ENCODE data around the gene SPTBN1.
A peak's percentile ranks its signal among the peaks of the same experiment; 100 is the strongest.

SPTBN1 gene

GRCh38 chr2:54430649-54431048 lies 25.5 kb upstream of the SPTBN1 start:
- no peak for DNase-seq (ENCODE audit: low read depth, low spot score)
- H3K4me3 ChIP-seq (ENCODE audit: low read length) = no peak overlapping the region

GRCh38 chr2:54432251-54433015 lies 23.7 kb upstream of the SPTBN1 start:
- no peak for DNase-seq (ENCODE audit: low read depth, low spot score)
- H3K4me3 ChIP-seq (ENCODE audit: low read length) = no peak overlapping the region

GRCh38 chr2:54434229-54434628 lies 21.9 kb upstream of the SPTBN1 start:
- DNase-seq (ENCODE audit: low read depth, low spot score) = no peak
- H3K4me3 ChIP-seq (ENCODE audit: low read length) = no peak overlapping the region

- no peak overlapping the region for H3K4me3 ChIP-seq (ENCODE audit: low read length)
- no peak for DNase-seq (ENCODE audit: low read depth, low spot score)
These were observed 21.4 kb upstream of the SPTBN1 start for GRCh38 chr2:54434711-54435110.

- no peak overlapping the region for H3K4me3 ChIP-seq (ENCODE audit: low read length)
- no peak for DNase-seq (ENCODE audit: low read depth, low spot score)
These were observed 20.6 kb upstream of the SPTBN1 start for GRCh38 chr2:54435325-54436226.

- no peak for DNase-seq (ENCODE audit: low read depth, low spot score)
- H3K4me3 ChIP-seq (ENCODE audit: low read length) = no peak overlapping the region
These were observed 18.5 kb upstream of the SPTBN1 start for GRCh38 chr2:54437588-54437987.

- no peak for DNase-seq (ENCODE audit: low read depth, low spot score)
- H3K4me3 ChIP-seq (ENCODE audit: low read length) = no peak overlapping the region
These were observed 17.9 kb upstream of the SPTBN1 start for GRCh38 chr2:54438271-54438670.

- no peak overlapping the region for H3K4me3 ChIP-seq (ENCODE audit: low read length)
- no peak for DNase-seq (ENCODE audit: low read depth, low spot score)
These were observed 16.5 kb upstream of the SPTBN1 start for GRCh38 chr2:54439582-54439981.

GRCh38 chr2:54440050-54440449 lies 16.1 kb upstream of the SPTBN1 start:
- H3K4me3 ChIP-seq (ENCODE audit: low read length) = no peak overlapping the region
- DNase-seq (ENCODE audit: low read depth, low spot score) = no peak

GRCh38 chr2:54444503-54444902 lies 11.6 kb upstream of the SPTBN1 start:
- H3K4me3 ChIP-seq (ENCODE audit: low read length) = no peak overlapping the region
- DNase-seq (ENCODE audit: low read depth, low spot score) = no peak

GRCh38 chr2:54446122-54446521 lies 10.0 kb upstream of the SPTBN1 start:
- no peak overlapping the region for H3K4me3 ChIP-seq (ENCODE audit: low read length)
- no peak for DNase-seq (ENCODE audit: low read depth, low spot score)

GRCh38 chr2:54446625-54447024 lies 9.5 kb upstream of the SPTBN1 start:
- no peak for DNase-seq (ENCODE audit: low read depth, low spot score)
- H3K4me3 ChIP-seq (ENCODE audit: low read length) = no peak overlapping the region

- DNase-seq (ENCODE audit: low read depth, low spot score) = no peak
- no peak overlapping the region for H3K4me3 ChIP-seq (ENCODE audit: low read length)
These were observed 1.5 kb upstream of the SPTBN1 start for GRCh38 chr2:54454548-54455130.

GRCh38 chr2:54455131-54455562 lies 980 bp upstream of the SPTBN1 start:
- DNase-seq (ENCODE audit: low read depth, low spot score) = no peak
- no peak overlapping the region for H3K4me3 ChIP-seq (ENCODE audit: low read length)

GRCh38 chr2:54456362-54456611 lies 160 bp downstream of the SPTBN1 start:
- no peak for DNase-seq (ENCODE audit: low read depth, low spot score)
- peak overlapping the region; percentile 62 for H3K4me3 ChIP-seq (ENCODE audit: low read length)

- peak overlapping the region; percentile 62 for H3K4me3 ChIP-seq (ENCODE audit: low read length)
- DNase-seq (ENCODE audit: low read depth, low spot score) = no peak
These were observed 640 bp downstream of the SPTBN1 start for GRCh38 chr2:54456612-54457322.

GRCh38 chr2:54457323-54458023 lies 1.3 kb downstream of the SPTBN1 start:
- no peak for DNase-seq (ENCODE audit: low read depth, low spot score)
- peak overlapping the region; percentile 62 for H3K4me3 ChIP-seq (ENCODE audit: low read length)

- no peak overlapping the region for H3K4me3 ChIP-seq (ENCODE audit: low read length)
- peak; percentile 26 for DNase-seq (ENCODE audit: low read depth, low spot score)
These were observed 2.9 kb downstream of the SPTBN1 start for GRCh38 chr2:54459037-54459441.

GRCh38 chr2:54461261-54461660 lies 5.1 kb downstream of the SPTBN1 start:
- DNase-seq (ENCODE audit: low read depth, low spot score) = no peak
- H3K4me3 ChIP-seq (ENCODE audit: low read length) = no peak overlapping the region

All from Jurkat, Clone E6-1 (cell line).